GM19468 (cell line): ENCODE results near the gene AIFM3.

Source experiments
- ATAC-seq: cut with Tn5 transposase; IDR thresholded peaks from one replicate; pipeline ENCODE4 v1.9.1; 2021; ENCODE audit warnings: mild to moderate bottlenecking, moderate library complexity, moderate number of reproducible peaks; ENCODE audit not compliant: unreplicated experiment; ENCODE audit errors: extremely low read depth

AIFM3 gene

GRCh38 chr22:21020802-21021429, 53.9 kb downstream of the AIFM3 start:
- ATAC-seq: no peak

DNA sequence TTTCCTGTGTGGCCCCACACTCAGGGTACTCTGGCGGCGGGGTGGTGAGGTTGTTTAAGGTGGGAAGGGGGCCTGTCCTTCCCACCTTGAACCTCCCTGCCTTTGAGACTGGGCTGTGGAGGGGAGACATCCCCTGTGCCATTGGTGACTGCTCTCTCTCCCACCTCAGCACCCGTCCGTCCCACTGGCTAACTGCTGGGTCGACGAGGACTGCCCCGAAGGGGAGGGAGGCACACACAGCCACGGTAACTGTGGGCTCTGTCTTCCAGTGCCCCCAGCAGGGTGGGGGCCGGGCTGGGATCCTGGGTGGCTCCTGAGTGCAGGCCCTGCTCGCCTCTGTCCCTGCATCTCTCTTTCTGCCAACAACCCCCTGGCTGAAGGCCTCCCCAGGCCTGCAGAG, 55.5 kb downstream of the AIFM3 start:
- ATAC-seq: no peak

- no peak for ATAC-seq
Observed at GRCh38 chr22:21022955-21023614, 56.0 kb downstream of the AIFM3 start.

GRCh38 chr22:21025266-21025665, 58.2 kb downstream of the AIFM3 start:
- ATAC-seq: no peak

GRCh38 chr22:21025763-21026755, 59.0 kb downstream of the AIFM3 start:
- no peak for ATAC-seq

GRCh38 chr22:21026783-21027692, 60.0 kb downstream of the AIFM3 start:
- ATAC-seq: no peak

GRCh38 chr22:21028277-21029251, 61.5 kb downstream of the AIFM3 start:
- ATAC-seq: no peak

DNA sequence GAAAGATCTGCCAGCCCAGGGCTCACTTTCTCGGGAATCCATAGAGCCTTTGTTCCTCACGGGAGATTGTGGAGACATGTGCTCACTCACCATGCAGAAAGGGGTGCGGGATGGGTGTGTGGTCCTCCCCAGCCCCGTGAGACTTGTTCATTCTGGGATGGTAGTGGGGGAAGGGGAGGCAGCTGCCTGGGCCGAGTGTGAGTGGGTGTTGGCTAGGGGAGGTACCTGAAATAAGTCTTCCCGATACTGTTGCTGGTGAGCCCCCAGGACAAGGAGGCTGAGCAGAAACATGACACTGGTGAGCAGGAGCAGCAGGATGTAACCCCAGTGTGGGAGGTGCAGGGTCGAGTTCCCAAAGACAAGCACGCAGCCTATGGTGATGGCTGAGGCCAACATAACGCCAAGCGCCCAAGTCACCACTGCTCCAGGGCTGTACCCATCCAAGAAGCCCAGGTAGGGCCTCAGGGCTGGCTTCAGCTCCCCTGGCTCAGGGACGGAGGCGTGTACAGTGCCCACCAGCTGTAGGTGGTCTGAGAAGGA, 62.5 kb downstream of the AIFM3 start:
- no peak for ATAC-seq

- no peak for ATAC-seq
Observed at GRCh38 chr22:21030032-21030431, 63.0 kb downstream of the AIFM3 start.
